ENCODE measurements around the gene NPAS1.

GRCh38 chr19:47020132-47020805 lies 632 bp downstream of the NPAS1 start:
- TF ChIP-seq CTCF (IDR thresholded peaks at IDR 0.05; ENCODE audit: low read depth, low read length) (no peak), EZH2phosphoT487 (IDR thresholded peaks at IDR 0.05; ENCODE audit: low read depth) (no peak)

Data from OCI-LY3 (cell line).